Transverse colon (tissue), 4 donors: Measurements from ENCODE around the gene FOXA1.

Experiments used
- CTCF ChIP-seq, 5 experiments: fragments of 200-600 bp in 3 of 5; fragments of 450-650 bp in 2 of 5; sonication (generic) in 3 of 5; IDR thresholded peaks; 1 replicate in 2 of 5; 2 replicates in 3 of 5; pipeline ENCODE4 v1.5.1; 2016 to 2017; ENCODE audit warnings: antibody characterized with exemption in 5 of 5, inconsistent platforms in 3 of 5, mild to moderate bottlenecking in 2 of 5, moderate library complexity in 1 of 5
- EP300 ChIP-seq: sonication (generic); formaldehyde crosslinking; IDR thresholded peaks from one replicate; pipeline ENCODE4 v1.6.1; 2017; ENCODE audit warnings: antibody characterized with exemption, low read depth
- POLR2A ChIP-seq: fragments of 450-650 bp; IDR thresholded peaks from one replicate; pipeline ENCODE4 v1.6.1; 2016; ENCODE audit warnings: antibody characterized with exemption, mild to moderate bottlenecking, moderate library complexity
- POLR2AphosphoS5 ChIP-seq, 3 donors: sonication (generic); formaldehyde crosslinking; IDR thresholded peaks; one replicate each; pipeline ENCODE4 v1.6.1; 2016; ENCODE audit warnings: antibody characterized with exemption in 3 of 3

DNA sequence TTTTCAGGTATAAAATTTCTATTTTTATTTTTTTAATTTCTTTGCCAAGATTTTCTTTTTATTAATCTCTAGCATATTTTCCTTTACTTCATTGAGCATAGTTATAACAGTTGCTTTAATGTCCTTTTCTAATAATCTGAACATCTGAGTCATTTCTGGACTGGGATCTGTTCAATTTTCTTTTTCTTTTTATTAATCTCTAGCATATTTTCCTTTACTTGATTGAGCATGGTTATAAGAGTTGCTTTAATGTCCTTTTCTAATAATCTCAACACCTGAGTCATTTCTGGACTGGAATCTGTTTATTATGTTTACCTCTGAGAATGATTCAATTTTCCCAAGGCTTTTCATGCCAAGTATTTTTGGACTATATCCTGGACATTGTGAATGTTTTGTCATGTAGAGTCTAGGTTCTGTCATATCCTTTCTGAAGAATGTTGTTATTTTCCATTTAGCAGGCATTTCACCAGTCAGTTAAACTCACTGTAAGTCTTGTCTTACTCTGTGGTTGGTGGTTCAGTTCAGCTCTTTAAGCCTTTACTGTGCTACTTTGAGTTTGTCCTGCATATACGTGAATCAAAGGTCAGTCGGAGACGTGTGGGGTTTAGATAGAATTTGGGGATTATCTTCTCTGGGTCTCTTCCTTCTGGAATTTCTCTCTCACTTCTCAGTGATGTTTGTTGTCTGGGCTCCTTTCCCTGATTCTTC lies 20.7 kb upstream of the FOXA1 start:
- no peak for TF ChIP-seq POLR2A
- TF ChIP-seq CTCF (IDR thresholded peaks at IDR 0.05), result no peak
- no peak for TF ChIP-seq EP300
- TF ChIP-seq POLR2AphosphoS5 (IDR thresholded peaks at IDR 0.05), result no peak
